Measurements from ENCODE around the gene RBM12. TPM values are rescaled to one million over a fixed set of nuclear protein-coding genes. Genes with fewer than 3 reads are reported as not detected.
A peak's percentile ranks its signal among the peaks of the same experiment; 100 is the strongest.

Gene RBM12
- polyA plus RNA-seq, 1 donor (not counting 4 experiments of a cell fraction or from before 2014, with no cell fraction given) = 98.9 TPM

DNA sequence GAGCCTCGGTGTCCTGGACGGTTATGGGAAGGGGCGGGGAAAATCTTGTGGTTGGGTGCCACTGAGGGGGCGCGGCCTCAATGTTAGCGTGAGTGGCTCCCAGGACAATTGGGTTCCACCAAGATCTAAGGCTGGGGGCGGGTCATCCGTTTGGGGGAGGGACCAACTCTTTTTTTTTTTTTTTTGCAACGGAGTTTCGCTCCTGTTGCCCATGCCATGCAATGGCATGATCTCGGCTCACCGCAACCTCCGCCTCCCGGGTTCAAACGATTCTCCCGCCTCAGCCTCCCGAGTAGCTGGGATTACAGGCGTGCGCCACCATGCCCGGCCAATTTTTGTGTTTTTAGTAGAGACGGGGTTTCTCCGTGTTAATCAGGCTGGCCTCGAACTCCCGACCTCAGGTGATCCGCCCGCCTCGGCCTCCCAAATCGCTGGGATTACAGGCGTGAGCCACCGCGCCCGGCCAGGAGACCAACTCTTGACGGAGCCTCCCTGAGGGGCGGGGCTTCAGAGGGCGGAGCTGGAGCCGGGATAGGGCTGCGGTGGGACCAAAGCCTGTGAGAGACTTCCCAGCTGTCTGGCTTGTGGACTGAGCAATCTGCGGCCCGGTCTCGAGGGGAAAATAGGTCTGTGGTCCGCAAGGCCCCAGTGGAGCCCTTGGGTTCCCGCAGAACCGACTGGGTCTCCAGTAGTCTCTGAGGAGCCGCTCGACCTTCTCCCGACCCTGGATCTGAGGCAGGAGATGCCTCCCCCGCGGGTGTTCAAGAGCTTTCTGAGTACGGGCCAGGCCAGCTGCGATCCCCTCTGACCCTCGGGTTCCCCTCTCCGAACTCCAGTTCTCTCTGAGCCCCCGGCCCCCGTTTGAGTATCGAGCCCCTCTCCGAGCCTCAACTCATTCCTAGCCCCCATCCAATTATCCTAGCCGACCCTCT, 48.0 kb downstream of the RBM12 start:
- no peaks in the 10 kb centered on the region for H3K79me2 ChIP-seq (ENCODE audit: control insufficient read depth, insufficient read depth, low read length)
- peaks cover 0 to 3% of the 10 kb centered on the region in 2 experiments for H3K36me3 ChIP-seq (ENCODE audit: control insufficient read depth in 2 of 2, extremely low read depth in 1 of 2, insufficient read depth in 2 of 2, low read length in 2 of 2)
- peak overlapping the region; percentile 77 for H3K4me2 ChIP-seq (ENCODE audit: control insufficient read depth, extremely low read depth, insufficient read depth, low read depth, low read length)
- DNase-seq (ENCODE audit: low read depth, low spot score) (peak; percentile 98), FAIRE-seq (no peak)
- TF ChIP-seq, protein P1, sequence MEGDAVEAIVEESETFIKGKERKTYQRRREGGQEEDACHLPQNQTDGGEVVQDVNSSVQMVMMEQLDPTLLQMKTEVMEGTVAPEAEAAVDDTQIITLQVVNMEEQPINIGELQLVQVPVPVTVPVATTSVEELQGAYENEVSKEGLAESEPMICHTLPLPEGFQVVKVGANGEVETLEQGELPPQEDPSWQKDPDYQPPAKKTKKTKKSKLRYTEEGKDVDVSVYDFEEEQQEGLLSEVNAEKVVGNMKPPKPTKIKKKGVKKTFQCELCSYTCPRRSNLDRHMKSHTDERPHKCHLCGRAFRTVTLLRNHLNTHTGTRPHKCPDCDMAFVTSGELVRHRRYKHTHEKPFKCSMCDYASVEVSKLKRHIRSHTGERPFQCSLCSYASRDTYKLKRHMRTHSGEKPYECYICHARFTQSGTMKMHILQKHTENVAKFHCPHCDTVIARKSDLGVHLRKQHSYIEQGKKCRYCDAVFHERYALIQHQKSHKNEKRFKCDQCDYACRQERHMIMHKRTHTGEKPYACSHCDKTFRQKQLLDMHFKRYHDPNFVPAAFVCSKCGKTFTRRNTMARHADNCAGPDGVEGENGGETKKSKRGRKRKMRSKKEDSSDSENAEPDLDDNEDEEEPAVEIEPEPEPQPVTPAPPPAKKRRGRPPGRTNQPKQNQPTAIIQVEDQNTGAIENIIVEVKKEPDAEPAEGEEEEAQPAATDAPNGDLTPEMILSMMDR (optimal IDR thresholded peaks at IDR 0.05 in 1 of 3, IDR thresholded peaks at IDR 0.05 in 1 of 3, conservative IDR thresholded peaks at IDR 0.05 in 1 of 3; ENCODE audit: extremely low read depth in 1 of 3, insufficient read depth in 2 of 3, low read length in 3 of 3) = no peak
- TF ChIP-seq EZH2 (IDR thresholded peaks at IDR 0.05; ENCODE audit: low read length) = no peak
- peak overlapping the region; percentile 34 for H3K27ac ChIP-seq (ENCODE audit: control insufficient read depth, insufficient read depth, low read length)
- H3K27me3 ChIP-seq (ENCODE audit: control insufficient read depth, extremely low read depth, insufficient read depth, low read length) = no peaks in the 10 kb centered on the region
- H3K9me1 ChIP-seq (ENCODE audit: control insufficient read depth, extremely low read depth, insufficient read depth, low read length) = no peaks in the 10 kb centered on the region
- H2AFZ ChIP-seq (ENCODE audit: control insufficient read depth, low read length) = peak overlapping the region; percentile 23
- peak overlapping the region; percentile 35 to 63 (median 37) for H3K4me3 ChIP-seq (ENCODE audit: control insufficient read depth in 2 of 3, extremely low read depth in 1 of 3, insufficient read depth in 2 of 3, low read depth in 1 of 3, low read length in 3 of 3)
- peak overlapping the region; percentile 59 for H3K9ac ChIP-seq (ENCODE audit: control insufficient read depth, extremely low read depth, insufficient read depth, low read length)
- dilution Hi-C loops (cut with MboI; ENCODE audit: extremely low pct_ligation_motif_present, low sequenced_read_pairs) = no loop called here
- H3K9me3 ChIP-seq (ENCODE audit: control insufficient read depth, low read depth, low read length) = no peaks in the 10 kb centered on the region
- no peaks in the 10 kb centered on the region for H4K20me1 ChIP-seq (ENCODE audit: control insufficient read depth, extremely low read depth, insufficient read depth, low read length)
- H3K4me1 ChIP-seq (ENCODE audit: control insufficient read depth, extremely low read depth, insufficient read depth, low read length) = peaks cover 22% of the 10 kb centered on the region

DNA sequence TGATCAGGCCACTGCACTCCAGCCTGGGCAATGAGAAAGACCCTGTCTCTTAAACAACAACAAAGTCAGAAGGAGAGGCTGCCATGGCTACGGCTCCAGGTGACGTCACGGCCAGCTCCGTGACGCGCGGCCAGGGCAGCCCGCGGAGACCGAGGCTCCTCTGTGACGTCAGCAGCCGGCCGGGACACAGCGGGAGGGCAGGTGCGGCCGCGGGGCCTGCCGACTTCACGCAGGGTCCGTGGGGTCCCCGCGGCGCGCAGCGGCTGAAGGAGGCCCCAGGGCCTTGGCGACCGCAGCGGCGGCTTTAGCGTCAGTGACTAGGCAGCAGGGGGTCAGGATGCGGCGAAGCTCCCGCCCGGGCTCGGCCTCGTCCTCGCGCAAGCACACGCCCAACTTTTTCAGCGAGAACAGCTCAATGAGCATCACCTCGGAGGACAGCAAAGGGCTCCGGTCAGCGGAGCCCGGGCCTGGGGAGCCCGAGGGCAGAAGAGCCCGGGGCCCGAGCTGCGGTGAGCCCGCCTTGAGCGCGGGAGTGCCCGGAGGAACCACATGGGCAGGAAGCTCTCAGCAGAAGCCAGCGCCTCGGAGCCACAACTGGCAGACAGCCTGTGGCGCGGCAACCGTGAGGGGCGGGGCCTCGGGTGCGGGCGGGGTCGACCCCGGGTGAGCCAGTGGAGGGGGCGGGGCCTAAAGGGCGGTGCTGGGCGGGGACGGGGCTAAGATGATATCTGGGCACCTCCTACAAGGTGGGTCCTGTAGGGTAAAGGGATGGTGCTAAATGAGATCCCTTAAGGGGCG, 48.8 kb downstream of the RBM12 start, which contains the start of gene SPAG4:
SPAG4 (plus strand) TSS at position 163 of the 798 bp plus-strand sequence; CDS start at position 338, 175 bp downstream.
- Histone ChIP-seq H3K36me3 (ENCODE audit: control insufficient read depth in 2 of 2, extremely low read depth in 1 of 2, insufficient read depth in 2 of 2, low read length in 2 of 2) (peaks cover 0 to 3% of the 10 kb centered on the region in 2 experiments), H2AFZ (ENCODE audit: control insufficient read depth, low read length) (peak within 1 kb of the TSS; percentile 76), H4K20me1 (ENCODE audit: control insufficient read depth, extremely low read depth, insufficient read depth, low read length) (no peaks in the 10 kb centered on the region), H3K4me1 (ENCODE audit: control insufficient read depth, extremely low read depth, insufficient read depth, low read length) (peaks cover 22% of the 10 kb centered on the region), H3K27me3 (ENCODE audit: control insufficient read depth, extremely low read depth, insufficient read depth, low read length) (no peaks in the 10 kb centered on the region), H3K9ac (ENCODE audit: control insufficient read depth, extremely low read depth, insufficient read depth, low read length) (peak within 1 kb of the TSS; percentile 66), H3K9me3 (ENCODE audit: control insufficient read depth, low read depth, low read length) (no peaks in the 10 kb centered on the region), H3K9me1 (ENCODE audit: control insufficient read depth, extremely low read depth, insufficient read depth, low read length) (no peaks in the 10 kb centered on the region), H3K4me2 (ENCODE audit: control insufficient read depth, extremely low read depth, insufficient read depth, low read depth, low read length) (peak within 1 kb of the TSS; percentile 87), H3K79me2 (ENCODE audit: control insufficient read depth, insufficient read depth, low read length) (no peaks in the 10 kb centered on the region), H3K4me3 (ENCODE audit: control insufficient read depth in 2 of 3, extremely low read depth in 1 of 3, insufficient read depth in 2 of 3, low read depth in 1 of 3, low read length in 3 of 3) (peak within 1 kb of the TSS; percentile 36 to 65 (median 61)), H3K27ac (ENCODE audit: control insufficient read depth, insufficient read depth, low read length) (peak within 1 kb of the TSS; percentile 56)
- dilution Hi-C loops (cut with MboI; ENCODE audit: extremely low pct_ligation_motif_present, low sequenced_read_pairs) = no loop called here
- no peak for TF ChIP-seq EZH2 (IDR thresholded peaks at IDR 0.05; ENCODE audit: low read length)
- TF ChIP-seq, protein P1 (optimal IDR thresholded peaks at IDR 0.05 in 1 of 3, IDR thresholded peaks at IDR 0.05 in 1 of 3, conservative IDR thresholded peaks at IDR 0.05 in 1 of 3; ENCODE audit: extremely low read depth in 1 of 3, insufficient read depth in 2 of 3, low read length in 3 of 3) = no peak
- no peak for FAIRE-seq
- DNase-seq (ENCODE audit: low read depth, low spot score) = no peak

All from keratinocyte (primary cell).